HL-60 (cell line): ENCODE results near the gene RHOB.

Experiments used
- CTCF ChIP-seq: IDR thresholded peaks from one replicate; pipeline ENCODE4 v1.5.1; 2011; ENCODE audit warnings: low read length, control low read depth, inconsistent platforms; ENCODE audit not compliant: insufficient read depth
- POLR2AphosphoS5 ChIP-seq: IDR thresholded peaks from 2 replicates; pipeline ENCODE4 v1.6.1; 2012; ENCODE audit warnings: low read depth
- REST ChIP-seq: IDR thresholded peaks from 2 replicates; pipeline ENCODE4 v1.6.1; 2012; ENCODE audit warnings: low read depth; ENCODE audit not compliant: insufficient replicate concordance
- SPI1 ChIP-seq: IDR thresholded peaks from 2 replicates; pipeline ENCODE4 v1.6.1; 2012; ENCODE audit warnings: low read depth, mild to moderate bottlenecking, borderline replicate concordance

GRCh38 chr2:20431772-20432171 lies 15.1 kb upstream of the RHOB start:
- TF ChIP-seq CTCF (no peak), REST (no peak), POLR2AphosphoS5 (no peak), SPI1 (no peak)
